Peyer's patch (tissue), 4 donors: ENCODE results near the gene FAT1. TPM values are rescaled to one million over a fixed set of nuclear protein-coding genes. Genes with fewer than 3 reads are reported as not detected.

Experiments
- DNase-seq, 3 donors: peaks; one replicate each; pipeline ENCODE4 v3.0.0-alpha.2; 2017 to 2019
- H3K27ac ChIP-seq, 4 donors: fragments of 200-600 bp; sonication (generic); one replicate each; pipeline ENCODE4 v1.5.1; 2016 to 2019
- H3K27me3 ChIP-seq, 2 donors: fragments of 200-600 bp; sonication (generic); one replicate each; pipeline ENCODE4 v1.5.1; 2019
- H3K36me3 ChIP-seq, 3 donors: fragments of 200-600 bp; sonication (generic); one replicate each; pipeline ENCODE4 v1.5.1; 2016 to 2019
- H3K4me1 ChIP-seq, 4 donors: fragments of 200-600 bp; sonication (generic); one replicate each; pipeline ENCODE4 v1.5.1; 2016 to 2019
- H3K4me3 ChIP-seq, 4 donors: fragments of 200-600 bp; sonication (generic); 1 replicate in 3 of 4; 2 replicates in 1 of 4; pipeline ENCODE4 v1.5.1; 2016 to 2019; ENCODE audit warnings: mild to moderate bottlenecking in 1 of 4
- H3K9me3 ChIP-seq, 4 donors: fragments of 200-600 bp; sonication (generic); one replicate each; pipeline ENCODE4 v1.5.1; 2016 to 2019; ENCODE audit warnings: mild to moderate bottlenecking in 1 of 4
- POLR2A ChIP-seq, 2 donors: fragments of 450-650 bp; IDR thresholded peaks; one replicate each; pipeline ENCODE4 v1.5.1; 2017; ENCODE audit warnings: antibody characterized with exemption in 2 of 2, mild to moderate bottlenecking in 2 of 2, moderate library complexity in 2 of 2
- total RNA-seq, 4 donors: library from RNA; depleted of rRNA; stranded (reverse); fragments of >200 nt; gene quantifications; one replicate each; pipeline ENCODE4 v1.1.0, GENCODE V29; 2016
- TF ChIP-seq, protein P1 (sequence below), 6 experiments: fragments of 450-650 bp in 4 of 6; fragments of 200-600 bp in 2 of 6; sonication (generic) in 1 of 6; IDR thresholded peaks; one replicate each; pipeline ENCODE4 v1.5.1; 2017 to 2019; ENCODE audit warnings: antibody characterized with exemption in 6 of 6, mild to moderate bottlenecking in 3 of 6, moderate library complexity in 1 of 6

Gene FAT1
- total RNA-seq, 4 donors from 2014 or later, result 88.3 to 580 (median 468) TPM

GRCh38 chr4:186628058-186628711, 95.5 kb downstream of the FAT1 start:
- no peaks in the 10 kb centered on the region for H3K4me1 ChIP-seq
- H3K36me3 ChIP-seq, result peaks cover 0 to 77% (median 0%) of the 10 kb centered on the region in 3 donors
- TF ChIP-seq, protein P1, sequence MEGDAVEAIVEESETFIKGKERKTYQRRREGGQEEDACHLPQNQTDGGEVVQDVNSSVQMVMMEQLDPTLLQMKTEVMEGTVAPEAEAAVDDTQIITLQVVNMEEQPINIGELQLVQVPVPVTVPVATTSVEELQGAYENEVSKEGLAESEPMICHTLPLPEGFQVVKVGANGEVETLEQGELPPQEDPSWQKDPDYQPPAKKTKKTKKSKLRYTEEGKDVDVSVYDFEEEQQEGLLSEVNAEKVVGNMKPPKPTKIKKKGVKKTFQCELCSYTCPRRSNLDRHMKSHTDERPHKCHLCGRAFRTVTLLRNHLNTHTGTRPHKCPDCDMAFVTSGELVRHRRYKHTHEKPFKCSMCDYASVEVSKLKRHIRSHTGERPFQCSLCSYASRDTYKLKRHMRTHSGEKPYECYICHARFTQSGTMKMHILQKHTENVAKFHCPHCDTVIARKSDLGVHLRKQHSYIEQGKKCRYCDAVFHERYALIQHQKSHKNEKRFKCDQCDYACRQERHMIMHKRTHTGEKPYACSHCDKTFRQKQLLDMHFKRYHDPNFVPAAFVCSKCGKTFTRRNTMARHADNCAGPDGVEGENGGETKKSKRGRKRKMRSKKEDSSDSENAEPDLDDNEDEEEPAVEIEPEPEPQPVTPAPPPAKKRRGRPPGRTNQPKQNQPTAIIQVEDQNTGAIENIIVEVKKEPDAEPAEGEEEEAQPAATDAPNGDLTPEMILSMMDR (IDR thresholded peaks at IDR 0.05), result no peak
- TF ChIP-seq POLR2A (IDR thresholded peaks at IDR 0.05), result no peak
- H3K27ac ChIP-seq, result no peak overlapping the region
- DNase-seq, result no peak
- no peak overlapping the region for H3K4me3 ChIP-seq
- no peaks in the 10 kb centered on the region for H3K27me3 ChIP-seq
- H3K9me3 ChIP-seq, result no peaks in the 10 kb centered on the region

GRCh38 chr4:186627226-186627865, 96.3 kb downstream of the FAT1 start:
- H3K36me3 ChIP-seq, result peaks cover 0 to 77% (median 0%) of the 10 kb centered on the region in 3 donors
- DNase-seq, result no peak

DNA sequence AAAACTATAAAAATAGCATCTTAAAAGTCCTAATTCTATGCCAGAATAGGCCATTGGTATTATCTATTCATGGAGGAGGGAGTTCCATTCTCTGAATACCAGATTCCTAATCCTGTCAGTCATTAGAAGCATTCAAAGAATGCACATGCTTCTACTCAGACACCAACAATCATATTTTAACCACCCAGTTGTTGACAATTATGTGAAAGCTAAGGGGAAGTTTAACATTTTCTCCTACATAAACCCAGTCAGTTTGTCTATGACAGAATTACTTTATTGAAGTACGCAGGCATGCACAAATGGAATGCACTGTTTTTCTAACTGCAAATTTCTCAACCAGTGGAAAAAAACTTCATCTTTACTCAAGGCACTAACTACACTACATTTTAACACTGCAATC, 98.7 kb downstream of the FAT1 start:
- no peak for TF ChIP-seq POLR2A (IDR thresholded peaks at IDR 0.05)
- TF ChIP-seq, protein P1 (IDR thresholded peaks at IDR 0.05), result no peak
- no peak for DNase-seq
- H3K4me1 ChIP-seq, result no peaks in the 10 kb centered on the region
- H3K4me3 ChIP-seq, result no peak overlapping the region
- H3K9me3 ChIP-seq, result no peaks in the 10 kb centered on the region
- no peak overlapping the region for H3K27ac ChIP-seq
- H3K27me3 ChIP-seq, result no peaks in the 10 kb centered on the region
- peaks cover 0 to 72% (median 0%) of the 10 kb centered on the region in 3 donors for H3K36me3 ChIP-seq

More at GRCh38 chr4:186627226-186627865, 96.3 kb downstream of the FAT1 start:
- Histone ChIP-seq H3K27ac (no peak overlapping the region), H3K27me3 (no peaks in the 10 kb centered on the region), H3K9me3 (no peaks in the 10 kb centered on the region), H3K4me1 (no peaks in the 10 kb centered on the region), H3K4me3 (no peak overlapping the region)
- TF ChIP-seq POLR2A (IDR thresholded peaks at IDR 0.05), result no peak
- TF ChIP-seq, protein P1 (IDR thresholded peaks at IDR 0.05), result no peak

DNA sequence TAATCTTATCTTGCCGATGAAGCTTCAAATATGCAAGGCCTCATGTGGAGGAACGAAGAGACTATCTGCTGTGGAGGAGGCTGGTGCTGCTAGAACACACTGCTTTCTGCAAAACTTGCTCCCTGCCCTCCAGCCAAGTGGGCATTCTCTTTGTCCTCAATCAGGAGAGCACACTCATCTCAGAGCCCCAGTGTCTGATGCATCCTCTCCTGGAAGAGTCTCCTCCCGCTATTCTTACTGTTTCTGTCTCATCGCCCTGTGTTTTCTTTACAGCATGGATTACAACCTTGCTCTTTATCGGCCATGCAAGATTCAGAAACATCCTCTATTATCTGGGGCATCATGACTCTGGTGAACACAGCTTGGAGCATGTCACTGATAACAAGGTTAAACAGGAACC, 100.1 kb downstream of the FAT1 start:
- no peak overlapping the region for H3K27ac ChIP-seq
- H3K36me3 ChIP-seq, result peaks cover 0 to 78% (median 0%) of the 10 kb centered on the region in 3 donors
- H3K27me3 ChIP-seq, result no peaks in the 10 kb centered on the region
- no peak overlapping the region for H3K4me3 ChIP-seq
- DNase-seq, result no peak
- no peaks in the 10 kb centered on the region for H3K4me1 ChIP-seq
- H3K9me3 ChIP-seq, result no peaks in the 10 kb centered on the region
- TF ChIP-seq, protein P1 (IDR thresholded peaks at IDR 0.05), result no peak
- no peak for TF ChIP-seq POLR2A (IDR thresholded peaks at IDR 0.05)

DNA sequence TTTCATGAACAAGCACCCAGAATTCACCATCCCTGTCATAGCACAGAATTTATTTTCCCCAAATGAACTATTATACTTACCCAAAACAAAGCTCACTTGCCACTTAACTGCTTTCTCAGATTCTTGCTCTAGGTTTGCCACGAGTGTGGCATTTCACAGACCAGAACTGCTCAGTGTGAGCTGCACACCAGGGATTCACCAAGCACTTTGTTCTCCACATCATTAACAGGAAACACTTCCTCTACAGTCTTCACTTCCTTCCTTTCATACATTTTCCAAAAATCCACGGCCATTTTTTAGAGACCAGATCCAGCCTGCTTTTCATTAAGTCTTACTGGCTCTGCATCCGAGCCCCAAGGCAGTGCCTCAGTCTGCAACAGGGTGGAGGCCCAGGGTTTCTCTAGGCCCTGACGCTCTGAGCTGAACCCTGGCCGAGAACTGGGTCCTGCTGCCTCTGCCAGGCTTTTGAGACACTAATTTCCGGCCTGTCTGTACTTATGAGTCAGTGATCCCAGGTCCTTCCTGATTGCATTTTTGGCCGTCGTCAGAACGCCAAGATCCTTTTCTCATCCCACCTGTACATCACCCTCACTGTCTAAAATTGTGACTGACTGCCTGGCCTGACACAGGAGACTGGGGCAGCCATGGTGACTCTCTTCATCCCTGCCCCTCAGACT, 100.7 kb downstream of the FAT1 start:
- no peak for TF ChIP-seq POLR2A (IDR thresholded peaks at IDR 0.05)
- TF ChIP-seq, protein P1 (IDR thresholded peaks at IDR 0.05), result no peak

More for the DNA sequence above, 100.7 kb downstream of the FAT1 start:
- Histone ChIP-seq H3K27me3 (no peaks in the 10 kb centered on the region), H3K9me3 (no peaks in the 10 kb centered on the region), H3K36me3 (peaks cover 0 to 77% (median 0%) of the 10 kb centered on the region in 3 donors), H3K4me1 (no peaks in the 10 kb centered on the region), H3K27ac (no peak overlapping the region), H3K4me3 (no peak overlapping the region)
- DNase-seq, result no peak
